Aorta (tissue), 5 donors: ENCODE measurements around the gene PPP1R12B. TPM values are rescaled to one million over a fixed set of nuclear protein-coding genes. Genes with fewer than 3 reads are reported as not detected.
"Not testable (repeated sequence)": the region's sequence is repeated elsewhere in the genome, so short reads cannot be mapped to it uniquely, and the experiment has no call there.

Experiments used
- ATAC-seq: fragments of 200-7000 bp; cut with Tn5 transposase; one replicate; pipeline ENCODE4 v1.9.1; 2022; ENCODE audit warnings: moderate library complexity; ENCODE audit not compliant: low FRiP score
- DNase-seq, 2 donors: peaks; one replicate each; pipeline ENCODE4 v3.0.0-alpha.2; 2020
- H3K27ac ChIP-seq, 2 donors: one replicate each; pipeline ENCODE4 v1.5.1; 2013; ENCODE audit warnings: low read length in 2 of 2, mild to moderate bottlenecking in 2 of 2, moderate library complexity in 2 of 2, control low read depth in 1 of 2, inconsistent platforms in 1 of 2, low read depth in 1 of 2
- H3K27me3 ChIP-seq, 2 donors: one replicate each; pipeline ENCODE4 v1.6.1; 2013; ENCODE audit warnings: control low read depth in 1 of 2, low read length in 1 of 2, mild to moderate bottlenecking in 1 of 2, moderate library complexity in 1 of 2; ENCODE audit not compliant: insufficient read depth in 2 of 2, control insufficient read depth in 1 of 2
- H3K36me3 ChIP-seq, 2 donors: one replicate each; pipeline ENCODE4 v1.6.1; 2013; ENCODE audit warnings: control low read depth in 1 of 2, low read length in 1 of 2, mild to moderate bottlenecking in 1 of 2; ENCODE audit not compliant: insufficient read depth in 2 of 2, control insufficient read depth in 1 of 2
- H3K4me1 ChIP-seq, 2 donors: one replicate each; pipeline ENCODE4 v1.6.1; 2013; ENCODE audit warnings: low read length in 2 of 2, control low read depth in 1 of 2, mild to moderate bottlenecking in 1 of 2, moderate library complexity in 1 of 2; ENCODE audit not compliant: insufficient read depth in 2 of 2, control insufficient read depth in 1 of 2
- H3K4me3 ChIP-seq, 2 donors: one replicate each; pipeline ENCODE4 v1.5.1; 2013; ENCODE audit warnings: low read length in 2 of 2, control low read depth in 1 of 2, mild to moderate bottlenecking in 1 of 2
- H3K9me3 ChIP-seq: one replicate; pipeline ENCODE4 v1.6.1; 2013; ENCODE audit warnings: mild to moderate bottlenecking, low read length; ENCODE audit not compliant: control insufficient read depth
- WGBS, 2 donors: extraction: QIAGEN DNeasy Blood & Tissue Kit; methylation state at CpG; one replicate each; pipeline ENCODE4 v1.1.7; 2013; 5-methylcytosine and 5-hydroxymethylcytosine counted together
- intact Hi-C, 2 donors: fragments of 100-400 bp; cut with DNase I; formaldehyde crosslinking; loops; one replicate each; pipeline versions ENCODE4 v1.14.2 to v1.15.0; 2022
- polyA plus RNA-seq, 2 donors: library from polyadenylated mRNA; stranded (reverse); fragments of 200-250 nt; gene quantifications; one replicate each; pipeline ENCODE4 v1.2.3, GENCODE V29; 2013
- total RNA-seq, 2 donors: library from RNA; stranded (reverse); fragmentation: NEBNext Ultra II Directional; extraction: Animal tissue kit (Norgen Biotek cat#: 25700); gene quantifications; one replicate each; pipeline ENCODE4 v1.2.1, GENCODE V29; 2021
- donor health status: healthy with polysubstance abuse.
- donor health status: Bipolar disorder and iron deficiency.
- donor health status: DM: no; HTN: no; CAD: no.
- donor health status: DM: no; HTN: no; CAD: no.
- donor health status: DM: yes; HTN: yes; CAD: no.

PPP1R12B gene
- total and polyA plus RNA-seq, 4 donors, result 102 to 1,102 (median 396) TPM

DNA sequence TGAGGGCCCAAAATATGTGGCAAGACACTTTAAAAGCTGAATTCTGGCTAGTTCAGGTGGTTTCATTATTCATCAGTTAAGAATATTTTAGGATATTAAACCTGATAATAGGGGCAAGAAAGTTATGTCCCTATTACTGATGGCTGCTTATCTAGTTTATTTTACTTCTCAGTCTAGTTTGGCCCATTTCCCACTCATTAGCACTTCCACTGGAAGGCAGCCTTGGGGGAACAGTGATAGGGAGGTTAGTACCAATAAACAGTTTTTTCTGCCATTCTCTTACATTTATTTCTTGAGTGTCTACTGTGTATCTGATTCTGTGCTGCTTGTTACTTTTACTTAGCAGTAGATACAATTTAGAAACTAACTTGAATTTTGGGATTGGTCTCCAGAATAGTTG, 9.0 kb downstream of the PPP1R12B start:
- H3K27ac ChIP-seq, result no peak overlapping the region
- H3K4me3 ChIP-seq, result no peak overlapping the region
- intact Hi-C loops, result no loop called here
- no peak for ATAC-seq
- no peaks in the 10 kb centered on the region for H3K27me3 ChIP-seq
- H3K9me3 ChIP-seq, result no peaks in the 10 kb centered on the region
- no peaks in the 10 kb centered on the region for H3K36me3 ChIP-seq
- no peaks in the 10 kb centered on the region for H3K4me1 ChIP-seq
- no peak for DNase-seq

DNA sequence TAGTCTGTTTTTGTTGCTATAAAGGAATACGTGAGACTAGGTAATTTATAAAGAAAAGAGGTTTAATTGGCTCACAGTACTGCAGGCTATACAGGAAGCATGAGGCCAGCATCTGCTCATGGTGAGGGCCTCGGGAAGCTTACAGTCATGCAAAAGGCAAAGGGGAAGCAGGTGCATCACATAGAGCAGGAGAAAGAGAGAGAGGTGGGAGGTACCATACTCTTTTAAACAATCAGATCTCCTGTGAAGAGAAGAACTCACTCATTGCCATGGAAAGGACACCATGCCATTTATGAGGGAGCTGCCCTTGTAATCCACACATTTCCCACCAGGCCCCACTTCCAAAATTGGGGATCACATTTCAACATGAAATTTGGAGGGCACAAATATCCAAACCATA, 12.7 kb downstream of the PPP1R12B start:
- H3K36me3 ChIP-seq, result no peaks in the 10 kb centered on the region
- ATAC-seq (no peak), DNase-seq (no peak)
- 92 to 95% methylated on average over 2 of the region's 2 CpGs for WGBS, 2 donors
- intact Hi-C loops, result no loop called here
- H3K4me1 ChIP-seq, result no peaks in the 10 kb centered on the region
- no peaks in the 10 kb centered on the region for H3K27me3 ChIP-seq
- H3K4me3 ChIP-seq, result no peak overlapping the region
- H3K9me3 ChIP-seq, result no peaks in the 10 kb centered on the region
- H3K27ac ChIP-seq, result no peak overlapping the region

DNA sequence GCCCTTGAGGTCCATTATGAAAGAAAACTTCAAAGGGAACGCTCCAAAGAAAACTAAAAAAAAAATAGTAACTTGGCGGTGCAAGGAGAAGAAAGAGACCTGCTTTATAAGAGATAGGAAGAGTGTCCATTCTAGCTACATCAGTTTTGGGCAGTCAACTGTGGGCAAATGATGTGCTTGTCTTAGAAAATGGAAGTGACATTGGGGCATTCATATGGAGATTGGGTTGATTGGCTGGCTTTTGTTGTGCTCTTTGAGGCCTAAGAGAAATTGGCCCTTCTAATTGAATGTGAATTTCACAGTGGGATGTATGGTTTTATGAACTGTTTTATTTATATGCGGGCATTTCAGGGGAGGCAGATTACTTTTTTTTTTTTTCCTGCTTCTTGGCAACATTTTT, 13.2 kb downstream of the PPP1R12B start:
- no peaks in the 10 kb centered on the region for H3K27me3 ChIP-seq
- intact Hi-C loops, result no loop called here
- H3K27ac ChIP-seq, result no peak overlapping the region
- ATAC-seq (no peak), DNase-seq (no peak)
- no peaks in the 10 kb centered on the region for H3K9me3 ChIP-seq
- no peaks in the 10 kb centered on the region for H3K36me3 ChIP-seq
- H3K4me3 ChIP-seq, result no peak overlapping the region
- H3K4me1 ChIP-seq, result no peaks in the 10 kb centered on the region
- WGBS, 2 donors, result 40 to 46% methylated on average over 3 of the region's 3 CpGs

DNA sequence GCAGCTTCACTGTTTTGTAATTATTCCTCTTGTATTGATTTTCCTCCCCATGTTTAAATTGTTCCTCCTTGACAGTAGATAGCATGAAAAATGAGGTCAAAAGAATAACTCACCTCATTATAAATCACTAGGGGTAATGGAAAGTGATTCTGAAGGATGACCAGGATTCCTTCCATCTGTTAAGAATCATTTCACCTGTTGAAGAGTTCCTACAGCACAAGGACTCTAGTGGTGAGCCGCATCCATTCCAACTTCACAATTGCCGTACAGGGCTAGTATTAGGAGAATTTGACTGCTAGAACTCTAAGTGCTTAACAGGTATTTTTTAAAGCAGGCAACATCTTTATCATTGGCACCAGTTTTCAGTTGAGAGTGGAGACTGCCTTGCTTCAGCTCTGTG, 13.7 kb downstream of the PPP1R12B start:
- Histone ChIP-seq H3K27ac (no peak overlapping the region), H3K9me3 (no peaks in the 10 kb centered on the region), H3K4me1 (no peaks in the 10 kb centered on the region), H3K4me3 (no peak overlapping the region), H3K27me3 (no peaks in the 10 kb centered on the region), H3K36me3 (no peaks in the 10 kb centered on the region)
- ATAC-seq, result no peak
- intact Hi-C loops, result no loop called here
- no peak for DNase-seq
- WGBS, 2 donors, result 90 to 92% methylated on average over 2 of the region's 2 CpGs

DNA sequence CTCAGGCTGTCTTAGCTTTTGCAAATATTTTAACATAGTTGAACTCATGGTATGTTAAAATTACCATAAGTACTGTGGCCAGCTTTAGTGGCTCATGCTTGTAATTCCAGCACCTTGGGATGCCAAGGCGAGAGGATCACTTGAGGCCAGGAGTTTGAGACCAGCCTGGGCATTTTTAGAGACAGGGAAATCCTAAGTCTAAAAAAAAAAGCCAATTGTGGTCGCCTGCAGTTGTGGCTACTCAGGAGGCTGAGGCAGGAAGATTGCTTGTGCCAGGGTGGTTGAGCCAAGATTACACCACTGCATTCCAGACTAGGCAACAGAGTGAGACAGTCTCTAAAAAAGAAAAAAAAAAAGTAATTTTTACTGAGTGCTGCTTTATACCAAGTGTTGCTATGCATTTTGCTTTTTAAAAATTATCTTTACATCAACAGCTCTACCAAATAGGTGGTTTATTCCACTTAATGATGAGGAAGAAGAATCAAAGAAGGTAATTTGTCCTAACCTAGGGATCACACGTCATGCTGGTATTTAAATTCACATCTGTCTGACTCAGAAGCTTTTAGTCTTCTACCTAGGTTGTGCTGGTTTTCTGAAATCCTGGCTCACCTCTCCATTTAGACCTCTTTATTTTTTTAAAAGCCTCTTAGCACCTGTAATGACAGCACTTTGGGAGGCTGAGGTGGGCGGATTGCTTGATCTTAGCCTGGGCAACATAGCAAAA, 16.8 kb downstream of the PPP1R12B start:
- no peaks in the 10 kb centered on the region for H3K27me3 ChIP-seq
- intact Hi-C loops, result no loop called here
- WGBS, 2 donors, result 27 to 30% methylated on average over 4 of the region's 4 CpGs
- no peak for ATAC-seq
- H3K4me1 ChIP-seq, result no peaks in the 10 kb centered on the region
- no peak overlapping the region for H3K4me3 ChIP-seq
- H3K9me3 ChIP-seq, result no peaks in the 10 kb centered on the region
- H3K36me3 ChIP-seq, result no peaks in the 10 kb centered on the region
- no peak overlapping the region for H3K27ac ChIP-seq
- no peak for DNase-seq

DNA sequence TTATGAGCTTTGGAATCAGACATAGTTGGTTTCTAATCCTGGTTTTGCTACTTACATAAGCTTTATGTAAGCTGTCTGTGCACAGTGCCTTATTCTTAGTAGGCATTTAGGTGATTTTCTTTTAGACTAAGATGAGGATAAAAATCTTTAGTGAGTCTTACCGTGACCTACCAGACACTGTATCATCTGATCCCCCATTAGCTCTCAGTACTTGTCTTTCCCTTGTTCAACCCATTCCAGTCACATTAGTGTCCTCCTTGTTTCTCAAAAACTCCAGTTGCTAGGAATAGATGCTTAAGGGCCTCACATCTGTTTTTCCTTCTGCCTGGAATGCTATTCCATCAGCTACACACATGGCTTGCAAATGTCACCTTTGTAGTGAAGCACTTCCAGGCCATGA, 18.8 kb downstream of the PPP1R12B start:
- intact Hi-C loops, result no loop called here
- ATAC-seq (no peak), DNase-seq (no peak)
- Histone ChIP-seq H3K27me3 (no peaks in the 10 kb centered on the region), H3K36me3 (no peaks in the 10 kb centered on the region), H3K4me1 (no peaks in the 10 kb centered on the region), H3K27ac (no peak overlapping the region), H3K9me3 (no peaks in the 10 kb centered on the region), H3K4me3 (no peak overlapping the region)
- 89 to 90% methylated on average over 1 of the region's 1 CpG for WGBS, 2 donors

DNA sequence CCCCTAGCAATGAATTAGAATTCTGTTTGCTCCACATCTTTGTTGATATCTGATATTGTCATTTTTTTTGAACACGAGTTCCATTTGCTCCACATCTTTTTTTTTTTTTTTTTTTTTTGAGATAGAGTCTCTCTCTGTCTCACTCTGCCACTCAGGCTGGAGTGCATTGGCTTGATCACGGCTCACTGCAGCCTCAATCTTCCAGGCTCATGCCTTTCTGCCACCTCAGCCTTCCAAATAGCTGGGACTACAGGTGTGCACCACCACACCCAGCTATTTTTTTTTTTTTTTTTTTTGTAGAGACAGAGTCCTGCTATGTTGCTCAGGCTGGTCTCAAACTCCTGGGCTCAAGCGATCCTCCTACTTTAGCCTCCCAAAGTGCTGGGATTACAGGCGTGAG, 22.4 kb downstream of the PPP1R12B start:
- H3K36me3 ChIP-seq, intact Hi-C loops, H3K27me3 ChIP-seq, H3K4me3 ChIP-seq, H3K4me1 ChIP-seq, H3K27ac ChIP-seq, DNase-seq, ATAC-seq, H3K9me3 ChIP-seq: not testable (repeated sequence)
- WGBS, 2 donors, result 96 to 97% methylated on average over 4 of the region's 4 CpGs

DNA sequence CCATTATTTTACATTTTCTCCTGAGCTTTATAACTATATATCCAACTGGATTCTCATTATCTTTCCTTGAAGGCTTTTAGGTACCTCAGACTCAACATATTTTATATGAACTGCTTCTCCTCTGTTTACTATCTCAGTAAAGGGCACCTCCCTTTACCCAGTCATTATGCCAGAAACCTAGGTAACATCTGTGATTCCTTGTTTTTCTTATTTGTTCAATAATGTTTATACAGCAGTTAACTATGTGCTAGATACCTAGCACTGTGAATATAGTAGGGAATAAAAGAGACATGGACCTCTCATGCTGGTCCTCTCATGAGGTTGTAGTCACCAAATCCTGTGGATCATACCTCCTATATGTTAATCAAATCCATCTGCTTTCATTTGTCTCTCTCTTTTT, 25.6 kb downstream of the PPP1R12B start:
- Histone ChIP-seq H3K9me3 (no peaks in the 10 kb centered on the region), H3K27me3 (no peaks in the 10 kb centered on the region), H3K4me1 (no peaks in the 10 kb centered on the region), H3K4me3 (no peak overlapping the region), H3K27ac (no peak overlapping the region), H3K36me3 (no peaks in the 10 kb centered on the region)
- DNase-seq (no peak), ATAC-seq (no peak)
- intact Hi-C loops, result no loop called here

DNA sequence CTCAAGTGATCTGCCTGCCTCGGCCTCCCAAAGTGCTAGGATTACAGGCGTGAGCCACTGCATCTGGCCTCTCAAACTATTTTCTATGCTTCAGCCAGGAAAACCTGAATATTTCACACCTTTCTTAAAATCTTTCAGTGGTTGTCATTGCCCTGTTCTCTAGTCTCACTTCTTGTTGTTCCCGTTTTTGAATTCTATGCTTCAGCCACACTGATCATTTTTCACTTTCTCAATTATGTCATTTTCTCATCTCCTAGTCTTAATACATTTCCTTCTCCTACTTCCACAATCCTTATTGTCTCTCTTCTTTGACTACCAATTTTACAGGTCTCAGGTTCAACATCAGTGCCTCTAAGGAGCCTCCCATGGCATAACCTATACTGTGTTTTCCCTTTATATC, 26.7 kb downstream of the PPP1R12B start:
- H3K4me1 ChIP-seq, H3K27ac ChIP-seq, H3K27me3 ChIP-seq, H3K4me3 ChIP-seq, H3K36me3 ChIP-seq, H3K9me3 ChIP-seq, intact Hi-C loops, ATAC-seq, DNase-seq: not testable (repeated sequence)
- 90 to 97% methylated on average over 3 of the region's 3 CpGs for WGBS, 2 donors
